HepG2 (cell line): Measurements from ENCODE around the gene EFCAB8. TPM values are rescaled to one million over a fixed set of nuclear protein-coding genes. Genes with fewer than 3 reads are reported as not detected.

Source experiments
- ATRX ChIP-seq: sonication (generic); formaldehyde crosslinking; IDR thresholded peaks from 2 replicates; pipeline ENCODE4 v1.4.0; 2020; ENCODE audit warnings: missing genetic modification reagents, borderline replicate concordance
- CBFB ChIP-seq: sonication (generic); formaldehyde crosslinking; IDR thresholded peaks from 2 replicates; pipeline ENCODE4 v1.4.0; 2020; ENCODE audit warnings: missing genetic modification reagents
- CBX5 ChIP-seq: sonication (generic); formaldehyde crosslinking; IDR thresholded peaks from 2 replicates; pipeline ENCODE4 v1.4.0; 2020; ENCODE audit warnings: missing genetic modification reagents, borderline replicate concordance
- FIP1L1 ChIP-seq: fragments of 200-400 bp; formaldehyde crosslinking; IDR thresholded peaks from 2 replicates; pipeline ENCODE4 v1.6.1; 2018; ENCODE audit warnings: low read depth, mild to moderate bottlenecking, low read length, moderate library complexity, borderline replicate concordance; ENCODE audit not compliant: insufficient read depth
- FLYWCH1 ChIP-seq: sonication (generic); formaldehyde crosslinking; IDR thresholded peaks from 2 replicates; pipeline ENCODE4 v1.8.1; 2023; ENCODE audit warnings: mild to moderate bottlenecking, missing genetic modification reagents
- GABPB1 ChIP-seq: IDR thresholded peaks from 2 replicates; pipeline ENCODE4 v1.6.1; 2016; ENCODE audit warnings: mild to moderate bottlenecking, missing genetic modification reagents, moderate library complexity, missing compliant biosample characterization
- GTF3A ChIP-seq: sonication (generic); formaldehyde crosslinking; conservative IDR thresholded peaks from 2 replicates; pipeline ENCODE4 v1.4.0; 2020; ENCODE audit warnings: mild to moderate bottlenecking, missing genetic modification reagents
- MBD4 ChIP-seq: IDR thresholded peaks from 2 replicates; pipeline ENCODE4 v1.6.1; 2012; ENCODE audit warnings: low read length, inconsistent platforms, borderline replicate concordance
- NR1H2 ChIP-seq: sonication (generic); formaldehyde crosslinking; IDR thresholded peaks from 2 replicates; pipeline ENCODE4 v1.8.1; 2022; ENCODE audit warnings: low read depth, missing genetic modification reagents, borderline replicate concordance
- NR2C2 ChIP-seq: sonication (generic); formaldehyde crosslinking; IDR thresholded peaks from 2 replicates; pipeline ENCODE4 v1.4.0; 2020; ENCODE audit warnings: missing genetic modification reagents, mild to moderate bottlenecking, moderate library complexity, borderline replicate concordance
- RXRA ChIP-seq: sonication (generic); formaldehyde crosslinking; IDR thresholded peaks from 2 replicates; pipeline ENCODE4 v1.5.1; 2020; ENCODE audit warnings: missing genetic modification reagents
- SOX6 ChIP-seq, 2 experiments: fragments of 450-650 bp in 1 of 2; sonication (generic) in 1 of 2; formaldehyde crosslinking in 1 of 2; IDR thresholded peaks; 2 replicates each; pipeline versions ENCODE4 v1.4.0 to v1.6.1; 2017 to 2020; ENCODE audit warnings: antibody characterized with exemption in 1 of 2, mild to moderate bottlenecking in 1 of 2, missing genetic modification reagents in 1 of 2
- ZBTB42 ChIP-seq: sonication (generic); formaldehyde crosslinking; IDR thresholded peaks from 2 replicates; pipeline ENCODE4 v1.5.0; 2020; ENCODE audit warnings: mild to moderate bottlenecking, missing genetic modification reagents
- ZFP1 ChIP-seq: IDR thresholded peaks from 2 replicates; pipeline ENCODE4 v1.6.1; 2016
- ZNF788 ChIP-seq: sonication (generic); formaldehyde crosslinking; IDR thresholded peaks from 2 replicates; pipeline ENCODE4 v1.5.0; 2020; ENCODE audit warnings: mild to moderate bottlenecking, missing genetic modification reagents, borderline replicate concordance
- ZNF883 ChIP-seq: sonication (generic); formaldehyde crosslinking; IDR thresholded peaks from 2 replicates; pipeline ENCODE4 v1.5.1; 2020; ENCODE audit warnings: mild to moderate bottlenecking, missing genetic modification reagents; ENCODE audit errors: not compliant biosample characterization
- polyA plus RNA-seq, 8 experiments: library from polyadenylated mRNA; depleted of rRNA in 3 of 8; stranded (reverse) in 7 of 8; unstranded in 1 of 8; fragments of >200 nt; fragmentation: Illumina TruSeq in 4 of 8; extraction: Trizol in 4 of 8; gene quantifications; 2 replicates each; pipeline versions ENCODE4 v1.2.1 to v1.2.3, GENCODE V29; 2011 to 2016; ENCODE audit warnings: low read depth in 4 of 8, missing spikeins in 1 of 8, mixed read lengths in 1 of 8; ENCODE audit not compliant: insufficient read depth in 1 of 8
- total RNA-seq, 5 experiments: library from RNA; depleted of rRNA; stranded (reverse); fragments of >200 nt; fragmentation: Illumina TruSeq; extraction: Trizol; gene quantifications; 2 replicates each; pipeline ENCODE4 v1.2.3, GENCODE V29; 2016; ENCODE audit warnings: low read depth in 1 of 5
- TF ChIP-seq, protein P1 (sequence below): sonication (generic); formaldehyde crosslinking; IDR thresholded peaks from 2 replicates; pipeline ENCODE4 v1.4.0; 2020; ENCODE audit warnings: mild to moderate bottlenecking, missing genetic modification reagents
- TF ChIP-seq, protein P2 (sequence below): sonication (generic); formaldehyde crosslinking; IDR thresholded peaks from 2 replicates; pipeline ENCODE4 v1.4.0; 2020; ENCODE audit warnings: mild to moderate bottlenecking, missing genetic modification reagents
- TF ChIP-seq, protein P3 (sequence below): sonication (generic); formaldehyde crosslinking; IDR thresholded peaks from 2 replicates; pipeline ENCODE4 v1.8.0; 2022; ENCODE audit warnings: mild to moderate bottlenecking, missing genetic modification reagents; ENCODE audit not compliant: insufficient replicate concordance
- TF ChIP-seq, protein P4 (sequence below): IDR thresholded peaks from 2 replicates; pipeline ENCODE4 v1.6.1; 2016; ENCODE audit warnings: control low read depth

Gene EFCAB8
- total and polyA plus RNA-seq, 2 of the 13 experiments (the other 11 are each of a cell fraction or from before 2014, with no cell fraction given), result 0.15 to 0.22 TPM

DNA sequence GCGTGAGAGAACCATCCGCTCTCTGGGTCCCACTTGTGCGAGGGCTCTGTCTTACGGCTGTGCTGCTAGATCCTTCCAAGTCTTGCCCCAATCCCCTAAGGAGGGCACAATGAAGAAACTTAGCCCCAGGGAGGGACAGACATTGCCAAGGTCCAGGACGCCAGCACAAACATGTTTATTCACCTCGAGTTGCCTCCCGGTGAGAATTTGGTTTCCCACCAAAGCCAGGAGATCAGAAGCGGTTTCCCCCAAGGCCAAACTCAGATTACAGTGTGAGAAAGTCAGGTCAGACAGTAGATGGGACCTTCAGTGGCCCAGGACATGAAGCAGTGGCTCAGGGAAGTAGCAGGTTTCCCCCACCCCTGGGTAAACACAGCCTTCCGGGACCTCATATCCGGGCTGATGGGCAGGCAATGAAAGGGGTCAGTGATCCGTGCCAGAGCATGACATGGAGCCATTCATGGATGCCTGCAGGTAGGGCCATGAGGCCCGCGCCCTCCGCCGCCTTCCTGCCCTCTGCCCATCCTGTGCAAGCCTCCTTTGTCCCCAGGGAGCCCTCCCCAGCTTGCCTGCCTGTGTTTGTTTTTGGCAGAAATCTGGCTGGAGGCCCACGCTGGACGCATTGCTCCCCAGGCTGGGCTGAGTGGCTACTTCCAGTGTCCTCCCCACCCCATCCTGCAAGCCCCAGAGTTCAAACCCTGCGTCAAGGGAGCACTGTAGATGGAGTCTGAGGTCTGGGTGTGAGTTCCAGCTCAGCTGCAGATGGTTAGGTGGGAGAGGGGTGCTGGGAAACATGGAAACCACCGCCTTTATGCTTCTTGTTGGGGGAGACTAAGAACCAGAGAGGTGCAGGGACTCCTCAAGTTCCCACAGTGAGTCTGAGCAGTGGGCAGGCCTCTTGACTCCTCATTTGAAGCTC, 150.8 kb downstream of the EFCAB8 start (continued):
- TF ChIP-seq, protein P1, sequence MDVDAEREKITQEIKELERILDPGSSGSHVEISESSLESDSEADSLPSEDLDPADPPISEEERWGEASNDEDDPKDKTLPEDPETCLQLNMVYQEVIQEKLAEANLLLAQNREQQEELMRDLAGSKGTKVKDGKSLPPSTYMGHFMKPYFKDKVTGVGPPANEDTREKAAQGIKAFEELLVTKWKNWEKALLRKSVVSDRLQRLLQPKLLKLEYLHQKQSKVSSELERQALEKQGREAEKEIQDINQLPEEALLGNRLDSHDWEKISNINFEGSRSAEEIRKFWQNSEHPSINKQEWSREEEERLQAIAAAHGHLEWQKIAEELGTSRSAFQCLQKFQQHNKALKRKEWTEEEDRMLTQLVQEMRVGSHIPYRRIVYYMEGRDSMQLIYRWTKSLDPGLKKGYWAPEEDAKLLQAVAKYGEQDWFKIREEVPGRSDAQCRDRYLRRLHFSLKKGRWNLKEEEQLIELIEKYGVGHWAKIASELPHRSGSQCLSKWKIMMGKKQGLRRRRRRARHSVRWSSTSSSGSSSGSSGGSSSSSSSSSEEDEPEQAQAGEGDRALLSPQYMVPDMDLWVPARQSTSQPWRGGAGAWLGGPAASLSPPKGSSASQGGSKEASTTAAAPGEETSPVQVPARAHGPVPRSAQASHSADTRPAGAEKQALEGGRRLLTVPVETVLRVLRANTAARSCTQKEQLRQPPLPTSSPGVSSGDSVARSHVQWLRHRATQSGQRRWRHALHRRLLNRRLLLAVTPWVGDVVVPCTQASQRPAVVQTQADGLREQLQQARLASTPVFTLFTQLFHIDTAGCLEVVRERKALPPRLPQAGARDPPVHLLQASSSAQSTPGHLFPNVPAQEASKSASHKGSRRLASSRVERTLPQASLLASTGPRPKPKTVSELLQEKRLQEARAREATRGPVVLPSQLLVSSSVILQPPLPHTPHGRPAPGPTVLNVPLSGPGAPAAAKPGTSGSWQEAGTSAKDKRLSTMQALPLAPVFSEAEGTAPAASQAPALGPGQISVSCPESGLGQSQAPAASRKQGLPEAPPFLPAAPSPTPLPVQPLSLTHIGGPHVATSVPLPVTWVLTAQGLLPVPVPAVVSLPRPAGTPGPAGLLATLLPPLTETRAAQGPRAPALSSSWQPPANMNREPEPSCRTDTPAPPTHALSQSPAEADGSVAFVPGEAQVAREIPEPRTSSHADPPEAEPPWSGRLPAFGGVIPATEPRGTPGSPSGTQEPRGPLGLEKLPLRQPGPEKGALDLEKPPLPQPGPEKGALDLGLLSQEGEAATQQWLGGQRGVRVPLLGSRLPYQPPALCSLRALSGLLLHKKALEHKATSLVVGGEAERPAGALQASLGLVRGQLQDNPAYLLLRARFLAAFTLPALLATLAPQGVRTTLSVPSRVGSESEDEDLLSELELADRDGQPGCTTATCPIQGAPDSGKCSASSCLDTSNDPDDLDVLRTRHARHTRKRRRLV (CRISPR knock-in tag), result peak; percentile 68; the same call in 1 of the 2 replicates
- TF ChIP-seq RXRA (CRISPR knock-in tag) (peak; percentile 97), ZBTB42 (peak; percentile 44; the same call in 1 of the 2 replicates), ZFP1 (CRISPR knock-in tag) (peak; percentile 97), GTF3A (CRISPR knock-in tag) (peak; percentile 99), GABPB1 (peak; percentile 89), FLYWCH1 (CRISPR knock-in tag) (peak; percentile 19; the same call in 1 of the 2 replicates), FIP1L1 (peak; percentile 64), ZNF883 (CRISPR knock-in tag) (peak; percentile 96), CBX5 (CRISPR knock-in tag) (peak; percentile 97), MBD4 (no peak), CBFB (CRISPR knock-in tag) (peak; percentile 94), SOX6 (IDR thresholded peaks at IDR 0.05) (no peak), SOX6 (CRISPR knock-in tag; IDR thresholded peaks at IDR 0.05) (peak; percentile 97), ATRX (no peak), NR1H2 (CRISPR knock-in tag) (peak; percentile 91; the same call in 1 of the 2 replicates), ZNF788 (CRISPR knock-in tag) (peak; percentile 96), NR2C2 (CRISPR knock-in tag) (peak; percentile 91)
- TF ChIP-seq, protein P2, sequence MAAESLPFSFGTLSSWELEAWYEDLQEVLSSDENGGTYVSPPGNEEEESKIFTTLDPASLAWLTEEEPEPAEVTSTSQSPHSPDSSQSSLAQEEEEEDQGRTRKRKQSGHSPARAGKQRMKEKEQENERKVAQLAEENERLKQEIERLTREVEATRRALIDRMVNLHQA, result 0 out of 2 replicates have a peak, but pooled peaks have one; percentile 61
- TF ChIP-seq, protein P3, sequence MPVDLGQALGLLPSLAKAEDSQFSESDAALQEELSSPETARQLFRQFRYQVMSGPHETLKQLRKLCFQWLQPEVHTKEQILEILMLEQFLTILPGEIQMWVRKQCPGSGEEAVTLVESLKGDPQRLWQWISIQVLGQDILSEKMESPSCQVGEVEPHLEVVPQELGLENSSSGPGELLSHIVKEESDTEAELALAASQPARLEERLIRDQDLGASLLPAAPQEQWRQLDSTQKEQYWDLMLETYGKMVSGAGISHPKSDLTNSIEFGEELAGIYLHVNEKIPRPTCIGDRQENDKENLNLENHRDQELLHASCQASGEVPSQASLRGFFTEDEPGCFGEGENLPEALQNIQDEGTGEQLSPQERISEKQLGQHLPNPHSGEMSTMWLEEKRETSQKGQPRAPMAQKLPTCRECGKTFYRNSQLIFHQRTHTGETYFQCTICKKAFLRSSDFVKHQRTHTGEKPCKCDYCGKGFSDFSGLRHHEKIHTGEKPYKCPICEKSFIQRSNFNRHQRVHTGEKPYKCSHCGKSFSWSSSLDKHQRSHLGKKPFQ (CRISPR knock-in tag), result peak; percentile 97
- TF ChIP-seq, protein P4, sequence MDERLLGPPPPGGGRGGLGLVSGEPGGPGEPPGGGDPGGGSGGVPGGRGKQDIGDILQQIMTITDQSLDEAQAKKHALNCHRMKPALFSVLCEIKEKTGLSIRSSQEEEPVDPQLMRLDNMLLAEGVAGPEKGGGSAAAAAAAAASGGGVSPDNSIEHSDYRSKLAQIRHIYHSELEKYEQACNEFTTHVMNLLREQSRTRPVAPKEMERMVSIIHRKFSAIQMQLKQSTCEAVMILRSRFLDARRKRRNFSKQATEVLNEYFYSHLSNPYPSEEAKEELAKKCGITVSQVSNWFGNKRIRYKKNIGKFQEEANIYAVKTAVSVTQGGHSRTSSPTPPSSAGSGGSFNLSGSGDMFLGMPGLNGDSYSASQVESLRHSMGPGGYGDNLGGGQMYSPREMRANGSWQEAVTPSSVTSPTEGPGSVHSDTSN (CRISPR knock-in tag), result peak; percentile 37
